CD4-positive, alpha-beta T cell treated with Interleukin-10 for 1 hour (primary cell): ENCODE measurements around the gene LRP5.

ENCODE experiments used
- DNase-seq: peaks from one replicate; pipeline ENCODE4 v3.0.0-alpha.2; 2020

LRP5 gene

DNA sequence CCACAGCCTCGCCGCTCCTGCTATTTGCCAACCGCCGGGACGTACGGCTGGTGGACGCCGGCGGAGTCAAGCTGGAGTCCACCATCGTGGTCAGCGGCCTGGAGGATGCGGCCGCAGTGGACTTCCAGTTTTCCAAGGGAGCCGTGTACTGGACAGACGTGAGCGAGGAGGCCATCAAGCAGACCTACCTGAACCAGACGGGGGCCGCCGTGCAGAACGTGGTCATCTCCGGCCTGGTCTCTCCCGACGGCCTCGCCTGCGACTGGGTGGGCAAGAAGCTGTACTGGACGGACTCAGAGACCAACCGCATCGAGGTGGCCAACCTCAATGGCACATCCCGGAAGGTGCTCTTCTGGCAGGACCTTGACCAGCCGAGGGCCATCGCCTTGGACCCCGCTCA is 35.5 kb downstream of the LRP5 start:
- no peak for DNase-seq

GRCh38 chr11:68349461-68350249 is 37.3 kb downstream of the LRP5 start:
- DNase-seq = no peak

- DNase-seq = no peak
Observed at GRCh38 chr11:68350759-68351449, 38.5 kb downstream of the LRP5 start.

GRCh38 chr11:68351450-68352275 is 39.3 kb downstream of the LRP5 start:
- no peak for DNase-seq

DNA sequence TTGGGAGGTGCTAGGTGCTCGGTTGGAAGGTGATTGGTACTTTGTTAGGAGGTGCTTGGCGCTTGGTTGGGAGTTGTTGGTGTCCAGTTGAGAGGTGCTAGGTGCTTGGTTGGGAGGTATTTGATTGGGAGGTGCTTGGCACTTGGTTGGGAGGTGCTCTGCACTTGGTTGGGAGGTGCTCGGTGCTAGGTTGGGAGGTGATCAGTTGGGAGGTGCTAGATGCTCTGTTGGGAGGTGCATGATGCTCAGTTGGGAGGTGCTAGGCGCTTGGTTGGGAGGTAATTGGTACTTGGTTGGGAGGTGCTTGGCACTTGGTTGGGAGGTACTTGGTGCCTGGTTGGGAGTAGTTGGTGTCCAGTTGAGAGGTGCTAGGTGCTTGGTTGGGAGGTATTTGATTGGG is 40.2 kb downstream of the LRP5 start:
- no peak for DNase-seq

DNA sequence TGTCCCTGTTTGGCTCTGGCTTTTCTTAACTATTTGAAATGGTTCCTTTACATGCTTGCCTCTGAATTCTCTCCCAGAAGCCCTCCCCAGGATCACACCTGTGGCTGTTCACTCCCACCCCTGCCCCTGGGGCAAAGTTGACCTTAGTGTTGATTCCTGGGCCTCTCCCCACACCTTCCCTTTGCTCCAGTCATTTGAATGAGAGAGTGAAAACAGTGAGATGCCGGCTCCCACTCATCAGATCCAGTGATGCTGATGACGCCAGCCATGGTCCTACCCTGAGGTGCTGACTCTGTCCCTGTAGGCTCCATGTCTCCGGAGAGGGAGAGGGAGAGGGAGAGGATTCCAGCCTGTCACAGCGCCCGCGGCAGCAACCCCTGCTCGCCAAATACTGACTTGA is 40.7 kb downstream of the LRP5 start:
- no peak for DNase-seq

GRCh38 chr11:68353669-68354068 is 41.3 kb downstream of the LRP5 start:
- DNase-seq = no peak

- DNase-seq = no peak
Observed at GRCh38 chr11:68354148-68354872, 41.9 kb downstream of the LRP5 start.

DNA sequence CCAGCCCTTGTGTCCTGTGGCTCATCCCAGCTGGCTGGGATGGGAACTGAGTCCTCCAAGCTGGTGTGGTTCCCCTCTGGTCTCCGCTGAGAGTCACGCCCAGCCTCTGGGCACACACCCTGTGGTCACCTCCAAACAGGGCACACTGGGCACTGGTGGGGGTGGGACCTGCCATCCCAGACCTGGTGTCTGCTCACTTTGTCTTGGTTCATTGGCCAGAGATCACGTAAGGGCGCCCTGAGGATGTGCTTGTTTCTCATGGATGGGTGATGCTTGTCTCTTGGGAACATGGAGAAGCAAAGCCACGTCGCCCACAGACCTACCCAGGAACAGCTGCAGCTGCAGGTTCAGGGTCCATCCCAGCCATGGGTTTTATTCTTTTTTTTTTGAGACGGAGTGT is 43.1 kb downstream of the LRP5 start:
- DNase-seq = no peak

- no peak for DNase-seq
Observed at GRCh38 chr11:68357568-68357967, 45.2 kb downstream of the LRP5 start.

- no peak for DNase-seq
Observed at GRCh38 chr11:68358416-68358815, 46.0 kb downstream of the LRP5 start.

GRCh38 chr11:68361702-68362101 is 49.3 kb downstream of the LRP5 start:
- no peak for DNase-seq

- DNase-seq = no peak
Observed at GRCh38 chr11:68362801-68363379, 50.5 kb downstream of the LRP5 start.

DNA sequence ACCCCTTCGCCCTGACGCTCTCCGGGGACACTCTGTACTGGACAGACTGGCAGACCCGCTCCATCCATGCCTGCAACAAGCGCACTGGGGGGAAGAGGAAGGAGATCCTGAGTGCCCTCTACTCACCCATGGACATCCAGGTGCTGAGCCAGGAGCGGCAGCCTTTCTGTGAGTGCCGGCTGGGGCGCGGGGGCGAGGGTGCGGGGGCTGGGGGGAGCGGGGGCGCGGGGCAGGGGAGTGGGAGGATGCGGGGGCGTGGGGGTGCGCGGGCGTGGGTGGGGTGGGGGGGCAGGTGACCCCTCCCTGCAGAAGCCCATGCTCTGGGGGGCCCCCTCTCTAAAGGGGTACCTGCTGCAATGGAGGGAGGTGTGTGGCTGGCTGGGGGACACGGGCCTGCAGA is 51.4 kb downstream of the LRP5 start:
- no peak for DNase-seq

DNA sequence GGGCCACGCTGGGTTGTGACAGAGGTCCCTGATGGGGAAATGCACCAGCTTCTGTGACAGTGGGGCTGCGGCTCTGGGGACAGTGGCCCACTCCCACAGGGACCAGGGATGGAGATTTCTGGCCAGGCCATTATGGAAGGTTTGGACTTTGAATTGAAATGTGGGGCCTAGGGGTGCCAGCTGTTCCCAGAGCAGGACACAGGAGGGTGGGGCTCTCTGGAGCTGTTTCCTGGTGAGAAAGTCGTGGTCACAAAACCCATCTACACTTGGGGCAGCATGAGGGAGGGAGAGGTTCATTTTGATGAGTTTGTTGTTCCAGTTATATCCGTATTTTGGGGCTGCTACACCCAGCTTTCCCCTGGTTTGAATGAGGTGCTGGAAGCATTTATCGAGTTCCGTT is 52.2 kb downstream of the LRP5 start:
- no peak for DNase-seq

DNA sequence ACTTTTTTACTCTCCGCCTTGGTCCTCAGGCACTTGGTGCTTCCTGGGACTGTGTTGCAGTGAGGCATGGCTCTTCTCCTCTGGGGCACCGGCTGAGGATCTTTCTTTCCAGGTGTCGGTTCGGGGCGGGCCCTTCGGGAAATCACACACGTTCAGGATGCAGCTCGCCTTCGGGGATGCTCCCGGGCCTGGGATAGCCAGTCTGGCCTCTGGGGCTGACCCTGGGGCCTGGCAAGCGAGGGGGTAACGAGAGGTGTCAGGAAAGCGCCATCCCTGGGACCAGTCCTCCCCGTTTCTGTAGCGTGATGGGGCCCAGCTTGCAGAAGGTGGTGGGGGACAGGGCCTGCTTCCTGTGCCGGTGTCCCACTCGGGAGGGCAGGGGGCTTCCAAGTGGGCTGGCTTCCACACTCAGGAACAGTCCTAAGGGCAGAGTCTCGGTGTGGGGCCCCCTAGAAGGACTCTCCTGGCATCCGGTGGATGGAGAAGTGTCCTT is 53.6 kb downstream of the LRP5 start:
- no peak for DNase-seq

DNA sequence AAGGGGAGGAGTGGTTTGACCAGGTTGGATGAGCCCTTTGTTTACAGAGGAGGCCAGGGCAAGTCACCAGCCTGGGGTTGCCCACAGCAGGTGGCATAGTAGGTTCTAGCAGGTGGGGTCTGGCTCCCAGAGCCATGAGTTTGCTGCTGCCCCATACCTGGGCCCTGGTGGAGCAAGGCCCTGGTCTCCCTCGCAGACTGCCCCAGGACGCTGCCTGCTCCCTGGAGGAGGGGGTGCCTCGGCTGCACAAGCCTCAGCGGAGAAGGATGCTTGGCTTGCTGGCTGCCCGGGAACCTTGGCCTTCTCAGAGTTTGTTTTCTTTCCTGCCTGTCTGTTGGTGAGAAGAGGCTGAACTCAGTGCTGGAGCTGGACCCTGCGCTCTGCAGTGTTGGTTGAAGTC is 54.9 kb downstream of the LRP5 start:
- no peak for DNase-seq

DNA sequence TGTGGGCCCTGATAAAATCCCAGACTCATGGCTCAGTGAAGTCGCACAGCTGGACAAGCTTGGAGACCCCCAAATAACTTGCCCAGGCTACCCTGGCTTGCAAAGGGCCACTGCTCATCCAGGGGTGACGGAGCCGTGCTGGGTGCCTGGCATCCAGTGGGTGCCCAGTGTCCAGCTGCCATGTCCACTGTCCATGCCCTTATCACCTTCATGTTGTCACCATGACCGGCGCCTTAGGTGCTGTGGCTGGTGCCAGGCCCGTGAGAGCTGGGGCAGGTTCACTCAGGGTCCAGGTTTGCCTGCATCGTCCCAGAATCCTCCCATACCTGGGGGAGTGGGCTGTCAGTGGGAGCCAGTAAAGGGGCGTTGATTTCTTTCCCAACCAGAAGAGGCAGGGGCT is 57.4 kb downstream of the LRP5 start:
- no peak for DNase-seq

- DNase-seq = peak; percentile 26
Observed at GRCh38 chr11:68370211-68371111, 58.1 kb downstream of the LRP5 start.

DNA sequence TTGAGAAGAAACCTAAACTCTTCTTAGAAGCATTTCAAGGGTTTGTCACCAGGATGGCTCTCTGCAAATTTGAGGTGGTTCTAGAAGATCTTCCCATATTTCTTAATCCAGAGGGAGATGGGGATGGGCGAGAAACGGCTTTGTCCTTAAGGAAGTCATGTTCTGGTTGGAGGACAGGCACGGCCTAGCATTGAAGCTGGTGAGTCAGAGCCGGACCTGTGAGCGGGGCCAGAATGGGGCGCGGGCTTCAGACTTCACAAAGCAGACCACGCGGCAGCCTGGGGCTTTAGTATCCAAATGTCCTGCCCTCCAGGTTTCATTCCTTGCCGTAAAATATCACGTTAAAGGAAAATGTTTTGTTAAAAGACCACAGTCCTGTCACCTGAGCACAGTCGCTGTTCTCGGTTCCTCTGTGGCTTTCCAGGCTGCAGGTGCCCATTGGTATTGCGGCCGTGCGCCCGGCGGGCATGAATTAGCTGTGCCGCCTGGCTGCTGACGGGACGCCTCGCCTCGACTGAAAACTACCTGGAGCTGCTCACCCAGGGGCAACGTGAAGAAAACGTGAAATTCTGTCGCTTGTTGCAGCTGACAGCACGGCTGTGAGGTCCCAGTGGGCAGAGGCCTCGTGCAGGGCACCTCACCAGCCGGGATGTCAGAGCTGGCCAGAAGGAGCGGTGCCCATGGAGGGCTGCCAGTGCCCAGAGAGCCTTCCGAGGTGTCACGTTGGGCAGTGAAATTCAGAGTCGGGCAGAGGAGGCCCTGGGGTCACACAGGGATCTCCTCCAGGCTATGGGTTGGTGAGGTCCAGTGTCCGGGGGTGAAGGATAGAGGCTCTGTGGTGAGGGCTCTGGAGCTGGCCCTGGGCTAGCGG is 59.0 kb downstream of the LRP5 start:
- DNase-seq = no peak
